Measurements from ENCODE around the gene SORCS1. TPM values are rescaled to one million over a fixed set of nuclear protein-coding genes. Genes with fewer than 3 reads are reported as not detected.

The SORCS1 gene
- total and polyA plus RNA-seq, 2 experiments from 2014 or later = 1.1 to 4.6 TPM

- no peaks in the 10 kb centered on the region for H3K9me3 ChIP-seq (ENCODE audit: low read depth)
- 95% methylated on average over 4 of the region's 4 CpGs for WGBS (ENCODE audit: low lambda C conversion rate, missing lambda C conversion rate)
- no peaks in the 10 kb centered on the region for H3K36me3 ChIP-seq (replicated peaks; ENCODE audit: insufficient read depth, low read depth)
- no peak overlapping the region for H2AFZ ChIP-seq
- H3K79me2 ChIP-seq = no peaks in the 10 kb centered on the region
- no peaks in the 10 kb centered on the region for H3K9me2 ChIP-seq (replicated peaks; ENCODE audit: insufficient read depth)
- DNase-seq (ENCODE audit: low spot score) = no peak
- H3K27me3 ChIP-seq = no peaks in the 10 kb centered on the region
- no peak overlapping the region for H3K27ac ChIP-seq
- peak overlapping the region; percentile 60 for H3K4me2 ChIP-seq
- peaks cover 3% of the 10 kb centered on the region for H3K4me1 ChIP-seq (ENCODE audit: insufficient read depth)
- no peak overlapping the region for H3K4me3 ChIP-seq
- TF ChIP-seq CTCF (IDR thresholded peaks at IDR 0.05; ENCODE audit: poor library complexity) (no peak), EZH2 (IDR thresholded peaks at IDR 0.05; ENCODE audit: borderline replicate concordance) (no peak), EZH2phosphoT487 (IDR thresholded peaks at IDR 0.05; ENCODE audit: low read depth, severe bottlenecking, unreplicated experiment) (no peak)
- no peaks in the 10 kb centered on the region for H4K20me1 ChIP-seq (ENCODE audit: insufficient read depth, poor library complexity, severe bottlenecking)
Measured at GRCh38 chr10:106576534-106576933, 588.0 kb downstream of the SORCS1 start.

GRCh38 chr10:106573106-106573505 is 591.4 kb downstream of the SORCS1 start:
- no peak overlapping the region for H3K4me2 ChIP-seq
- H3K36me3 ChIP-seq (replicated peaks; ENCODE audit: insufficient read depth, low read depth) = no peaks in the 10 kb centered on the region
- 71% methylated on average over 5 of the region's 5 CpGs for WGBS (ENCODE audit: low lambda C conversion rate, missing lambda C conversion rate)
- H2AFZ ChIP-seq = no peak overlapping the region
- no peak for TF ChIP-seq CTCF (IDR thresholded peaks at IDR 0.05; ENCODE audit: poor library complexity)
- H3K4me1 ChIP-seq (ENCODE audit: insufficient read depth) = peaks cover 3% of the 10 kb centered on the region
- no peak for DNase-seq (ENCODE audit: low spot score)
- no peak overlapping the region for H3K27ac ChIP-seq
- H4K20me1 ChIP-seq (ENCODE audit: insufficient read depth, poor library complexity, severe bottlenecking) = no peaks in the 10 kb centered on the region
- no peaks in the 10 kb centered on the region for H3K9me2 ChIP-seq (replicated peaks; ENCODE audit: insufficient read depth)
- H3K4me3 ChIP-seq = no peak overlapping the region
- no peaks in the 10 kb centered on the region for H3K9me3 ChIP-seq (ENCODE audit: low read depth)
- no peaks in the 10 kb centered on the region for H3K79me2 ChIP-seq
- H3K27me3 ChIP-seq = no peaks in the 10 kb centered on the region

GRCh38 chr10:106571192-106571946 is 593.1 kb downstream of the SORCS1 start:
- Histone ChIP-seq H2AFZ (no peak overlapping the region), H3K27ac (no peak overlapping the region), H3K36me3 (replicated peaks; ENCODE audit: insufficient read depth, low read depth) (no peaks in the 10 kb centered on the region), H3K4me2 (no peak overlapping the region), H3K9me3 (ENCODE audit: low read depth) (no peaks in the 10 kb centered on the region), H4K20me1 (ENCODE audit: insufficient read depth, poor library complexity, severe bottlenecking) (no peaks in the 10 kb centered on the region), H3K79me2 (no peaks in the 10 kb centered on the region), H3K4me1 (ENCODE audit: insufficient read depth) (no peaks in the 10 kb centered on the region), H3K9me2 (replicated peaks; ENCODE audit: insufficient read depth) (no peaks in the 10 kb centered on the region), H3K27me3 (no peaks in the 10 kb centered on the region), H3K4me3 (no peak overlapping the region)
- peak; percentile 45 for DNase-seq (ENCODE audit: low spot score)
- WGBS (ENCODE audit: low lambda C conversion rate, missing lambda C conversion rate) = 53% methylated on average over 5 of the region's 5 CpGs
- no peak for TF ChIP-seq EZH2 (IDR thresholded peaks at IDR 0.05; ENCODE audit: borderline replicate concordance)
- peak; percentile 68 for TF ChIP-seq CTCF (IDR thresholded peaks at IDR 0.05; ENCODE audit: poor library complexity)
